ENCODE measurements around the gene RAG2. TPM values are rescaled to one million over a fixed set of nuclear protein-coding genes. Genes with fewer than 3 reads are reported as not detected.

RAG2 gene
- total RNA-seq, 1 experiment from 2014 or later, result not detected

GRCh38 chr11:36615826-36616225 lies 17.8 kb upstream of the RAG2 start:
- Histone ChIP-seq H3K36me3 (ENCODE audit: control insufficient read depth in 1 of 2, insufficient read depth in 2 of 2, low read length in 2 of 2) (no peaks in the 10 kb centered on the region), H3K9ac (ENCODE audit: low read length) (no peak overlapping the region), H2AFZ (ENCODE audit: low read depth, low read length, poor library complexity, severe bottlenecking) (no peak overlapping the region), H3K9me3 (ENCODE audit: control insufficient read depth in 1 of 2, insufficient read depth in 1 of 2, low read depth in 1 of 2, low read length in 2 of 2) (no peaks in the 10 kb centered on the region), H3K27ac (ENCODE audit: low read depth, low read length) (no peak overlapping the region), H3K9me2 (ENCODE audit: insufficient read depth) (no peaks in the 10 kb centered on the region), H3K79me2 (ENCODE audit: insufficient read depth, low read length) (no peaks in the 10 kb centered on the region), H3K4me1 (ENCODE audit: control insufficient read depth in 1 of 2, insufficient read depth in 2 of 2, low read length in 2 of 2) (no peaks in the 10 kb centered on the region), H3K4me3 (replicated peaks in 1 of 2; ENCODE audit: low read depth in 1 of 2, low read length in 2 of 2) (no peak overlapping the region), H3K4me2 (ENCODE audit: low read length) (no peak overlapping the region), H3K27me3 (ENCODE audit: insufficient read depth, low read length) (no peaks in the 10 kb centered on the region), H4K20me1 (ENCODE audit: insufficient read depth) (no peaks in the 10 kb centered on the region)
- TF ChIP-seq RAD21 (IDR thresholded peaks at IDR 0.05; ENCODE audit: low read depth), result no peak
- TF ChIP-seq EGR1 (IDR thresholded peaks at IDR 0.05; ENCODE audit: low read depth), result no peak
- TF ChIP-seq POLR2A (IDR thresholded peaks at IDR 0.05; ENCODE audit: borderline replicate concordance, extremely low read depth, insufficient read depth, insufficient read length), result no peak
- no peak for TF ChIP-seq REST (IDR thresholded peaks at IDR 0.05; ENCODE audit: low read depth)
- no peak for TF ChIP-seq SIN3A (IDR thresholded peaks at IDR 0.05; ENCODE audit: low read depth)
- no peak for TF ChIP-seq SRF (IDR thresholded peaks at IDR 0.05; ENCODE audit: low read depth)
- TF ChIP-seq CBX3 (IDR thresholded peaks at IDR 0.05; ENCODE audit: low read depth), result no peak
- no peak for TF ChIP-seq SP1 (IDR thresholded peaks at IDR 0.05; ENCODE audit: low read depth)
- DNase-seq (ENCODE audit: low read depth, low spot score) (no peak), ATAC-seq (no peak)
- CTCF ChIA-PET, result no interaction called here
- intact Hi-C loops (cut with micrococcal nuclease), result no loop called here
- no TSS peak for BruUV-seq (replicated peaks)
- RAD21 ChIA-PET (ENCODE audit: low non-redundant PET in 1 of 2, low total read pairs in 2 of 2, uncharacterized antibody in 2 of 2, unreplicated experiment in 2 of 2), result no interaction called here
- POLR2A ChIA-PET, result no interaction called here

- ATAC-seq, result no peak
- DNase-seq (ENCODE audit: low read depth, low spot score), result no peak
- intact Hi-C loops (cut with micrococcal nuclease), result no loop called here
- H3K36me3 ChIP-seq (ENCODE audit: control insufficient read depth in 1 of 2, insufficient read depth in 2 of 2, low read length in 2 of 2), result no peaks in the 10 kb centered on the region
- H3K4me3 ChIP-seq (replicated peaks in 1 of 2; ENCODE audit: low read depth in 1 of 2, low read length in 2 of 2), result no peak overlapping the region
- ChIA-PET POLR2A (no interaction called here), RAD21 (ENCODE audit: low non-redundant PET in 1 of 2, low total read pairs in 2 of 2, uncharacterized antibody in 2 of 2, unreplicated experiment in 2 of 2) (no interaction called here), CTCF (no interaction called here)
- H4K20me1 ChIP-seq (ENCODE audit: insufficient read depth), result no peaks in the 10 kb centered on the region
- no peak overlapping the region for H3K9ac ChIP-seq (ENCODE audit: low read length)
- no peaks in the 10 kb centered on the region for H3K4me1 ChIP-seq (ENCODE audit: control insufficient read depth in 1 of 2, insufficient read depth in 2 of 2, low read length in 2 of 2)
- no peak overlapping the region for H2AFZ ChIP-seq (ENCODE audit: low read depth, low read length, poor library complexity, severe bottlenecking)
- H3K79me2 ChIP-seq (ENCODE audit: insufficient read depth, low read length), result no peaks in the 10 kb centered on the region
- H3K4me2 ChIP-seq (ENCODE audit: low read length), result no peak overlapping the region
- no peaks in the 10 kb centered on the region for H3K9me3 ChIP-seq (ENCODE audit: control insufficient read depth in 1 of 2, insufficient read depth in 1 of 2, low read depth in 1 of 2, low read length in 2 of 2)
- no peaks in the 10 kb centered on the region for H3K27me3 ChIP-seq (ENCODE audit: insufficient read depth, low read length)
- no TSS peak for BruUV-seq (replicated peaks)
- no peak overlapping the region for H3K27ac ChIP-seq (ENCODE audit: low read depth, low read length)
- H3K9me2 ChIP-seq (ENCODE audit: insufficient read depth), result no peaks in the 10 kb centered on the region
- no peak for TF ChIP-seq ZNF274 (IDR thresholded peaks at IDR 0.05; ENCODE audit: low read depth, low read length)
- TF ChIP-seq EZH2 (IDR thresholded peaks at IDR 0.05), result no peak
- no peak for TF ChIP-seq POLR2AphosphoS5 (IDR thresholded peaks at IDR 0.05; ENCODE audit: low read depth, low read length)
- TF ChIP-seq CBX3 (IDR thresholded peaks at IDR 0.05; ENCODE audit: low read depth), result no peak
- TF ChIP-seq ATF3 (IDR thresholded peaks at IDR 0.05), result no peak
- TF ChIP-seq JUND (IDR thresholded peaks at IDR 0.05), result no peak
- TF ChIP-seq SRF (IDR thresholded peaks at IDR 0.05; ENCODE audit: low read depth), result no peak
- TF ChIP-seq POLR2A (IDR thresholded peaks at IDR 0.05; ENCODE audit: borderline replicate concordance, extremely low read depth, insufficient read depth, insufficient read length), result no peak
- no peak for TF ChIP-seq SP1 (IDR thresholded peaks at IDR 0.05; ENCODE audit: low read depth)
- no peak for TF ChIP-seq ZBTB33 (IDR thresholded peaks at IDR 0.05; ENCODE audit: extremely low read depth, insufficient replicate concordance, low read length)
Measured at GRCh38 chr11:36609383-36609782, 11.3 kb upstream of the RAG2 start.
